Fibroblast of the aortic adventitia (primary cell): ENCODE data around the gene MEPCE. TPM values are rescaled to one million over a fixed set of nuclear protein-coding genes. Genes with fewer than 3 reads are reported as not detected.

ENCODE experiments used
- DNase-seq: peaks from one replicate; pipeline ENCODE4 v3.0.0-alpha.2; 2010; ENCODE audit warnings: low read depth
- H3K4me3 ChIP-seq: 2 replicates; pipeline ENCODE4 v1.5.1; 2011; ENCODE audit warnings: low read depth, mild to moderate bottlenecking, control low read depth, low read length, moderate library complexity
- total RNA-seq: library from RNA; depleted of rRNA; stranded (reverse); fragments of >200 nt; gene quantifications from 2 replicates; pipeline ENCODE4 v1.2.3, GENCODE V29; 2012; ENCODE audit warnings: low replicate concordance
- TF ChIP-seq, protein P1 (sequence below): IDR thresholded peaks from 2 replicates; pipeline ENCODE4 v1.5.1; 2011; ENCODE audit warnings: mild to moderate bottlenecking, low read length, control low read depth, inconsistent platforms; ENCODE audit not compliant: insufficient read depth

Gene MEPCE
- total RNA-seq, 1 donor = 48.0 TPM

DNA sequence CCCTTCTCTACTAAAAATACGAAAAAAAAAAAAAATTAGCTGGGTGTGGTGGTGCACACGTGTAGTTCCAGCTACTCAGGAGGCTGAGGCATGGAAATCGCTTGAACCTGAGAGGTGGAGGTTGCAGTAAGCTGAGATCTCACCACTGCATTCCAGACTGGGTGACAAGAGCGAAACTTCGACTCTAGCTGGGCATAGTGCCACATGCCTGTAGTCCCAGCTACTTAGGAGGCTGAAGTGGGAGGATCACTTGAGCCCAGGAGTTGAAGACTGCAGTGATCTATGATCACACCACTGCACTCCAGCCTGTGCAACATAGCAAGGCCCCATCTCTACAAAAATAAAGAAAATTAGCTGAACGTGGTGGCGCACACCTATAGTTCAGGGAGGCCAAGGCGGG lies 35.7 kb downstream of the MEPCE start:
- no peak overlapping the region for H3K4me3 ChIP-seq
- TF ChIP-seq, protein P1, sequence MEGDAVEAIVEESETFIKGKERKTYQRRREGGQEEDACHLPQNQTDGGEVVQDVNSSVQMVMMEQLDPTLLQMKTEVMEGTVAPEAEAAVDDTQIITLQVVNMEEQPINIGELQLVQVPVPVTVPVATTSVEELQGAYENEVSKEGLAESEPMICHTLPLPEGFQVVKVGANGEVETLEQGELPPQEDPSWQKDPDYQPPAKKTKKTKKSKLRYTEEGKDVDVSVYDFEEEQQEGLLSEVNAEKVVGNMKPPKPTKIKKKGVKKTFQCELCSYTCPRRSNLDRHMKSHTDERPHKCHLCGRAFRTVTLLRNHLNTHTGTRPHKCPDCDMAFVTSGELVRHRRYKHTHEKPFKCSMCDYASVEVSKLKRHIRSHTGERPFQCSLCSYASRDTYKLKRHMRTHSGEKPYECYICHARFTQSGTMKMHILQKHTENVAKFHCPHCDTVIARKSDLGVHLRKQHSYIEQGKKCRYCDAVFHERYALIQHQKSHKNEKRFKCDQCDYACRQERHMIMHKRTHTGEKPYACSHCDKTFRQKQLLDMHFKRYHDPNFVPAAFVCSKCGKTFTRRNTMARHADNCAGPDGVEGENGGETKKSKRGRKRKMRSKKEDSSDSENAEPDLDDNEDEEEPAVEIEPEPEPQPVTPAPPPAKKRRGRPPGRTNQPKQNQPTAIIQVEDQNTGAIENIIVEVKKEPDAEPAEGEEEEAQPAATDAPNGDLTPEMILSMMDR = no peak
- no peak for DNase-seq

DNA sequence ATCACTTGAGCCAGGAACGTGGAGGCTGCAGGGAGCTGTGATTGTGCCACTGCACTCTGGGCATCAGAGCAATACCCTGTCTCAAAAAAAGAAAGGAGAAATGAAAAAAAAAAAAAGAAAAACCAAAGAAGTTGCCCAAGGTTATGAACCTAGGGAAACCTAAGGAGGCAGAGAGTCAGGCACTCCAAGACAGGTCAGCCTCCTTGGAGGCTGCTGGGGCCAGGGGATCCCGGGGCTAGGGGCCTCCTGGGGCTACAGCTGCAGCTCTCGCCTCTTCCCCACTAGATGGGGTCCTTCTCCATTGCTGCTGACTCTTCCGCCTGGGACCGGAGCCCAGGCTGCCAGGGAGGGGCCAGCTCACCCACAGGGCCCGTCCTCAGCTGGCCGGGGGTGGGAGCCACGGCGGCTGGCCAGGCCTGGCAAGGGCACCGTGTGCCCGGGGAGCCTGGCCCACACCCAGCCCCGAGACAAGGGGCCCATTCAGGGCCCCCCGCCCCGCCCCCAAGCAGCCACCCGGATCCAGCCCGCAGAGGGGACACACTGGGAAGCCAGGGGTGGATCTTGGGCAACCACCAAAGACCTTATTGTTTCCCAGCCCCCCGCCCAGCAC lies 36.2 kb downstream of the MEPCE start:
- peak; percentile 69 for DNase-seq
- no peak overlapping the region for H3K4me3 ChIP-seq
- TF ChIP-seq, protein P1 = peak; percentile 82

DNA sequence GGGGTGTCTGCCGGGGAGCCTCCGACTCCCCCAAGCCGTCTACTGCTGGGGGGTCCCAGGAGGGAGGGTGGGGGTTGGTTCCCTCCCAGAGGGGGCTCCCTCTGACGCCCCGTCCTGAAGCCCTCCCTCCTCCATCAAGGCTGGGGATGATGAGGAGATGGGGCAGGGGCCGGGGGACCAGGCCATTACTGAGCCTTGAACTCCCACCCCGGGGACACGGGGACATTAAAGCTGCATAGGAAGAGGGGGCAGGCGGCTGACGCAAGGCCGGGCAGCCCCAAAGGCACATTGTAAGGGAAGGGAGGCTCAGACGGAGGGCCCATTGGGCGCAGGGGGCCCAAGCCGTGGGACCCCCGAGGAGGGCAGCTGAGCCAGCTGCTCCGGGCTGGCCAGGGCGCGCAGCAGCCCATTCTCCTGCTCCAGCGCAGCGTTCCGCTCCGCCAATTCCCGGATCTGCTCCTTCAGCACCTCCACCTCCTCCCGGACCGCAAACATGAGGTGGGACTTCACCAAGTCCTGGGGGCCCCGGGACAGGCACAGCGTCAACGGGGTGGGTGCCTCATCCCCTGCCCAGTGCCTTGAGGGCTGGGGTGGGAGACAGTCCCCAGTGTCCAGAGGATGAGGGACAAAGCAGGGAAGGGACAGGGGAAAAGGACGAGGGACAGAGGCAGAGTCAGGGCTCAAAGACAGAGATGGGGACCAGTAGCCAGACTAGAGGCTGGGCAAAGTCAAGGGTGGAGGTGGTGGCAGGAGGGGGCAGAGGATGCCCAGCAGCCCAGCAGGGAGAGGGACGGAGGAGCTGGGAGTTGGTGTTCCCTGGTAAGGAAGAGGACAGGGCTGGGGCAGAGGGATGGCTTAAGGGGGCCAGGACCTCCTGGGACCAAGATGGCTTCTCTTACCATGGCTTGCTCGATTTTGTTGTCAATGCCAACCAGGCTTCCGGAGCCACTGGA lies 37.3 kb downstream of the MEPCE start:
- no peak for DNase-seq
- H3K4me3 ChIP-seq = no peak overlapping the region
- TF ChIP-seq, protein P1 = no peak

DNA sequence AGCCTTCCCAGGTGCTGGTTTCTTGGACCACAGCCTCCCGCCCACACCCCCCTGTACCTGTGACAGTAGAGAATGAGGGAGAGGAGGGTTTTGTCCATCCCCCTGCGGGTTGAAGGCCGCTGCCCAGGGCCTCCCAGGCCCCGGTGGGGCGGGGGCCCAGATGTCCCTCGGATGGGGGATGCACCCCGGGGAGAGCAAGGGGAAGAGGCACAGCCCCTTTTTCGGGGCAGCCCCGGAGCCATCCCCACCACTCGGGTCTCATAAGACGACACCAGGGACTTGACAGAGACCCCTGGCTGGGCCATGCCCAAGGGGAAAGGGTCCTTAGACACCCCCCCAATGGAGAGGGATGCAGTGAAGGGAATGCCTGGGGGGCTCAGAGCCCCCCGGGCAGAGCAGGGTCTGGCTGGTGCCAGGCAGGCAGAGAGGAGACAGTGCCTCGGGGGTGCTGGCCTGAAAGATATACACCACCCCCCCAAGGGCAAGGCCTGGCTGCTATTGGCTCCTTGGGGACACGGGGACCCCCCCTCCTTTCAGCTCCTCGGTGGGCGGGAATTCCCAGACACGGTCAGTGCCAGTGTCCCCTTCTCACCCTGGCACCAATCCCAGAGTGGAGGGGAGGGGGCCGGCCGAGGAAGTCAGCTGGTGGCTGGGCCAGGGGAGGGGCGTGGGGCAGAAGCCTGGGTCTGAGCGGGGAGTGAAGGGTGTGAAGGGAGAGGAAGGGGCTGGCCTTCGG lies 38.2 kb downstream of the MEPCE start:
- TF ChIP-seq, protein P1 = no peak
- no peak overlapping the region for H3K4me3 ChIP-seq
- DNase-seq = no peak

DNA sequence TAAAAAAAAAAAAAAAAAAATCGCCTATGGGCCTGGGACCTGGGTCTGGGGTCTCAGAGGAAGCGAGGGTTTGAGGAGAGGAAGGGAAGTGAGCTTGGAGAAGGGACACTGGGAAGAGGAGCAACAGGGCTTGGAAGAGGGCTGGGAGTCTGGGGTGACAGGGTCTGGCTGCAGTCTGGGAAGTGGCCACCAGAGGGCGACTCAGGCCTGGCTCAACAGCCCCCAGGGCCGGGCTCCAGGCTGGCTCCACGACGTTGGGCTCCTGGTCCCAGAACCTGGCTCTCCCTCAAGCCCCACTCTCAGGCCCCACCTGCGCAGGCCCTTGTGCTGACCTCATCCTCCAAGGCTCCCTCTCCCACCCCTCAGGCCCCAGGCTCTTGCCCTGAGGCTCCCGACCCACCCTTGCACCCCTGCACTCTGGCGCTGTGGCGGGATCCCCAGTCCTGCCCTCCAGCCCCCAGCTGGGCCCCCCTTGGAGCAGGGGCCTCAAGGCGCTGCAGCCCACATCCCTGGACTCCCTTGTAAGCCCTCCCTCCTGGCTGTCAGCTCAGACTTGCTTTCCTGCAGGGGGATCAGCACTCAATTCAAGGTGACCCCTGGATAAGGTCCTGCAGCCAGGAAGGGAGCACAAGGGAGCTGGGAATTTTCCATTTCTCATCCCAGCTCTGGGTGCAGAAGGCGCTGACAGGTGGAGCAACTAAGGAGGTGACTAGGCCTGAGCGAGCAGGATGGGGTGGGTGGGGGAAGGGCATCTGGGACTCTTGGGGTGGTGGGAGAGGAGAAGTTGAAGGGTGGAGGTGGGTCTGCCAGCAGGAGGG lies 39.8 kb downstream of the MEPCE start:
- DNase-seq = peak; percentile 71
- TF ChIP-seq, protein P1 = peak; percentile 96
- H3K4me3 ChIP-seq = no peak overlapping the region

DNA sequence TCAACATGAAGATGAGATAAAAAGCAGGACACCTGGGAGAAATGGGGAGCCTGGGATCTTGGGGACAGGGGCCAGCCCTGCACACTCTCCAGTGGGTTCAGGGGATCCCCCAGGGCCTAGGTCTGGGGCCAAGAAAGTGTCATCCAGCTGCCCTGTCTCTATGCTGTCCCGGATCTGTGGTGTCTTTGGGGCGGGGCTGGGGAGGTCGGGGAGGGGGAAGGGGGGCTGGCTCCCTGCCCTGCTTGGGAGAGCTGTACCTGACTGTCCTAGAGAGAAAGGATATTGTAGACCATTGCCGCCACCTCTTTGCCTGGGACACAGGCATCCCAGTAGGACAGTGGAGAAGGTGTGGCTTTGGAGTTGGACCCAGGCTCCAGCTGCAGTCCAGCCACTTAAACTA lies 41.4 kb downstream of the MEPCE start:
- no peak for DNase-seq
- no peak overlapping the region for H3K4me3 ChIP-seq
- TF ChIP-seq, protein P1 = no peak
